ENCODE data around the gene MLIP. TPM values are rescaled to one million over a fixed set of nuclear protein-coding genes. Genes with fewer than 3 reads are reported as not detected.

Gene MLIP
- total and polyA plus RNA-seq, 8 donors = 0.09 to 0.70 (median 0.23) TPM

GRCh38 chr6:54109586-54109985 lies 1.7 kb upstream of the MLIP start:
- Histone ChIP-seq H3K4me1 (no peaks in the 10 kb centered on the region), H3K27me3 (no peaks in the 10 kb centered on the region), H3K27ac (no peak overlapping the region), H3K36me3 (no peaks in the 10 kb centered on the region), H3K9me3 (no peaks in the 10 kb centered on the region), H3K4me3 (no peak overlapping the region)
- intact Hi-C loops (cut with DNase I) = no loop called here
- no peak for DNase-seq
- no peak for ATAC-seq
- no peak for TF ChIP-seq CTCF (IDR thresholded peaks at IDR 0.05)

- ATAC-seq = no peak
Observed at GRCh38 chr6:54112151-54112650, 958 bp downstream of the MLIP start.

GRCh38 chr6:54114991-54115390 lies 3.7 kb downstream of the MLIP start:
- no peaks in the 10 kb centered on the region for H3K36me3 ChIP-seq

More at GRCh38 chr6:54112151-54112650, 958 bp downstream of the MLIP start:
- TF ChIP-seq CTCF (IDR thresholded peaks at IDR 0.05) = no peak
- H3K27me3 ChIP-seq = no peaks in the 10 kb centered on the region
- H3K4me3 ChIP-seq = no peak overlapping the region
- H3K4me1 ChIP-seq = no peaks in the 10 kb centered on the region
- no peak for DNase-seq
- peaks cover 0 to 4% of the 10 kb centered on the region in 2 donors for H3K9me3 ChIP-seq
- no peaks in the 10 kb centered on the region for H3K36me3 ChIP-seq
- no peak overlapping the region for H3K27ac ChIP-seq
- intact Hi-C loops (cut with DNase I) = no loop called here

GRCh38 chr6:54115966-54116365 lies 4.7 kb downstream of the MLIP start:
- Histone ChIP-seq H3K27ac (no peak overlapping the region), H3K27me3 (no peaks in the 10 kb centered on the region), H3K9me3 (peaks cover 0 to 4% of the 10 kb centered on the region in 2 donors), H3K4me1 (no peaks in the 10 kb centered on the region), H3K36me3 (no peaks in the 10 kb centered on the region), H3K4me3 (no peak overlapping the region)
- intact Hi-C loops (cut with DNase I) = no loop called here
- DNase-seq (no peak), ATAC-seq (no peak)
- TF ChIP-seq CTCF (IDR thresholded peaks at IDR 0.05) = no peak

More at GRCh38 chr6:54114991-54115390, 3.7 kb downstream of the MLIP start:
- TF ChIP-seq CTCF (IDR thresholded peaks at IDR 0.05) = no peak
- no peak for DNase-seq
- Histone ChIP-seq H3K9me3 (peaks cover 0 to 4% of the 10 kb centered on the region in 2 donors), H3K27ac (no peak overlapping the region), H3K27me3 (no peaks in the 10 kb centered on the region), H3K4me3 (no peak overlapping the region), H3K4me1 (no peaks in the 10 kb centered on the region)
- ATAC-seq = no peak
- intact Hi-C loops (cut with DNase I) = no loop called here

GRCh38 chr6:54118117-54118516 lies 6.9 kb downstream of the MLIP start:
- Histone ChIP-seq H3K36me3 (no peaks in the 10 kb centered on the region), H3K27ac (no peak overlapping the region), H3K27me3 (no peaks in the 10 kb centered on the region), H3K4me1 (no peaks in the 10 kb centered on the region), H3K4me3 (no peak overlapping the region), H3K9me3 (peaks cover 0 to 4% of the 10 kb centered on the region in 2 donors)
- no peak for TF ChIP-seq CTCF (IDR thresholded peaks at IDR 0.05)
- intact Hi-C loops (cut with DNase I) = no loop called here
- DNase-seq (no peak), ATAC-seq (no peak)
